B cell (primary cell): ENCODE measurements around the gene BTK. TPM values are rescaled to one million over a fixed set of nuclear protein-coding genes. Genes with fewer than 3 reads are reported as not detected.

Source experiments
- ATAC-seq: fragments of 200-7000 bp; cut with Tn5 transposase; one replicate; pipeline ENCODE4 v1.10.0; 2021; ENCODE audit warnings: low read depth, mild to moderate bottlenecking, moderate number of reproducible peaks, moderate library complexity
- CTCF ChIA-PET: fragments of 350-600 bp; sonication (Branson Sonifier 250); formaldehyde crosslinking; loops from one replicate; lab custom pipeline; 2021; ENCODE audit warnings: antibody characterized with exemption, inconsistent platforms; lab: Charles Lee
- POLR2A ChIA-PET: fragments of 350-600 bp; sonication (Branson Sonifier 250); formaldehyde crosslinking; loops from one replicate; lab custom pipeline; 2021; ENCODE audit warnings: antibody characterized with exemption; lab: Charles Lee
- DNase-seq: peaks from one replicate; pipeline ENCODE4 v3.0.0; 2013
- H2AFZ ChIP-seq: 2 replicates; pipeline ENCODE4 v1.6.1; 2012; ENCODE audit warnings: mild to moderate bottlenecking, low read depth, low read length; ENCODE audit not compliant: insufficient read depth, poor library complexity, severe bottlenecking
- H3K27ac ChIP-seq, 2 donors: 1 replicate in 1 of 2; 2 replicates in 1 of 2; pipeline ENCODE4 v1.5.1; 2012 to 2013; ENCODE audit warnings: low read length in 2 of 2, mild to moderate bottlenecking in 2 of 2, moderate library complexity in 1 of 2
- H3K27me3 ChIP-seq, 4 experiments: fragments of 200-600 bp in 1 of 4; sonication (generic) in 1 of 4; replicated peaks in 1 of 4; 1 replicate in 2 of 4; 2 replicates in 2 of 4; pipeline versions ENCODE4 v1.6.1 to v1.7.0; 2013 to 2016; ENCODE audit warnings: low read length in 3 of 4, mild to moderate bottlenecking in 2 of 4, mixed read lengths in 1 of 4, moderate library complexity in 1 of 4; ENCODE audit not compliant: insufficient read depth in 4 of 4, control insufficient read depth in 3 of 4; ENCODE audit errors: control extremely low read depth in 1 of 4
- H3K36me3 ChIP-seq, 2 experiments: replicated peaks in 1 of 2; 1 replicate in 1 of 2; 2 replicates in 1 of 2; pipeline versions ENCODE4 v1.6.1 to v1.7.1; 2013; ENCODE audit warnings: low read length in 1 of 2; ENCODE audit not compliant: insufficient read depth in 2 of 2, control insufficient read depth in 1 of 2; ENCODE audit errors: control extremely low read depth in 1 of 2, extremely low read depth in 1 of 2
- H3K4me1 ChIP-seq, 2 donors: fragments of 200-600 bp in 1 of 2; sonication (generic) in 1 of 2; 1 replicate in 1 of 2; 2 replicates in 1 of 2; pipeline versions ENCODE4 v1.5.1 to v1.6.1; 2013 to 2017; ENCODE audit warnings: low read length in 2 of 2; ENCODE audit not compliant: control insufficient read depth in 2 of 2, insufficient read depth in 2 of 2
- H3K4me2 ChIP-seq: replicated peaks from 2 replicates; pipeline ENCODE3; 2012; ENCODE audit warnings: mild to moderate bottlenecking, low read depth, low read length; ENCODE audit not compliant: poor library complexity, severe bottlenecking
- H3K4me3 ChIP-seq, 5 experiments: fragments of 200-600 bp in 1 of 5; sonication (generic) in 1 of 5; 1 replicate in 3 of 5; 2 replicates in 2 of 5; pipeline versions ENCODE4 v1.5.1 to v1.7.0; 2011 to 2016; ENCODE audit warnings: low read length in 4 of 5, mild to moderate bottlenecking in 4 of 5, low read depth in 2 of 5, control low read depth in 1 of 5, moderate library complexity in 1 of 5; ENCODE audit not compliant: insufficient read depth in 1 of 5; ENCODE audit errors: control extremely low read depth in 1 of 5, extremely low read depth in 1 of 5
- H3K79me2 ChIP-seq: fragments of 200-600 bp; sonication (generic); one replicate; pipeline ENCODE4 v1.6.0; 2016; ENCODE audit warnings: low read length; ENCODE audit not compliant: control insufficient read depth, insufficient read depth
- H3K9ac ChIP-seq: fragments of 200-600 bp; sonication (generic); 2 replicates; pipeline ENCODE4 v1.6.1; 2017; ENCODE audit warnings: mild to moderate bottlenecking, low read length, moderate library complexity
- H3K9me3 ChIP-seq, 3 donors: one replicate each; pipeline versions ENCODE4 v1.6.1 to v1.7.1; 2013; ENCODE audit warnings: low read length in 2 of 3; ENCODE audit not compliant: control insufficient read depth in 2 of 3, insufficient read depth in 1 of 3; ENCODE audit errors: control extremely low read depth in 1 of 3
- H4K20me1 ChIP-seq: 2 replicates; pipeline ENCODE4 v1.6.0; 2012; ENCODE audit warnings: mild to moderate bottlenecking, low read length; ENCODE audit not compliant: insufficient read depth, control insufficient read depth, poor library complexity, severe bottlenecking
- H3K27ac Mint-ChIP-seq: one replicate; pipeline ENCODE4 v1.8.0; 2021; ENCODE audit warnings: mixed read lengths
- H3K27me3 Mint-ChIP-seq: one replicate; pipeline ENCODE4 v1.8.0; 2021; ENCODE audit warnings: mixed read lengths
- H3K4me1 Mint-ChIP-seq: one replicate; pipeline ENCODE4 v1.8.0; 2021; ENCODE audit warnings: mixed read lengths
- H3K4me3 Mint-ChIP-seq: one replicate; pipeline ENCODE4 v1.8.0; 2021; ENCODE audit warnings: mixed read lengths
- H3K9me3 Mint-ChIP-seq: one replicate; pipeline ENCODE4 v1.8.0; 2022; ENCODE audit warnings: mixed read lengths; ENCODE audit not compliant: insufficient read depth
- EZH2 ChIP-seq: IDR thresholded peaks from 2 replicates; pipeline ENCODE4 v1.6.1; 2012; ENCODE audit warnings: borderline replicate concordance, low read depth, mild to moderate bottlenecking, moderate library complexity, low read length; ENCODE audit not compliant: insufficient read depth, poor library complexity, severe bottlenecking
- WGBS: methylation state at CpG from one replicate; pipeline ENCODE4 v1.1.5; 2013; ENCODE audit warnings: missing lambda C conversion rate; ENCODE audit not compliant: insufficient coverage; 5-methylcytosine and 5-hydroxymethylcytosine counted together
- intact Hi-C: fragments of 100-400 bp; cut with micrococcal nuclease; formaldehyde crosslinking; loops from one replicate; pipeline ENCODE4 v1.10.0; 2022
- polyA plus RNA-seq: library from polyadenylated mRNA; depleted of rRNA; stranded (reverse); fragments of >200 nt; gene quantifications from 2 replicates; pipeline ENCODE4 v1.2.3, GENCODE V29; 2012
- total RNA-seq, 2 donors: library from RNA; stranded (reverse); fragments of 120-200 nt in 1 of 2; gene quantifications; 1 replicate in 1 of 2; 2 replicates in 1 of 2; pipeline versions ENCODE4 v1.2.3 to v1.2.4, GENCODE V29; 2013 to 2022
- TF ChIP-seq, protein P1 (sequence below): fragments of 200-600 bp; IDR thresholded peaks from one replicate; pipeline ENCODE4 v1.8.0; 2022; ENCODE audit warnings: antibody characterized with exemption, mild to moderate bottlenecking

The BTK gene
- total and polyA plus RNA-seq, 2 donors (not counting 1 experiment from before 2014, with no cell fraction given) = 166 to 235 TPM

DNA sequence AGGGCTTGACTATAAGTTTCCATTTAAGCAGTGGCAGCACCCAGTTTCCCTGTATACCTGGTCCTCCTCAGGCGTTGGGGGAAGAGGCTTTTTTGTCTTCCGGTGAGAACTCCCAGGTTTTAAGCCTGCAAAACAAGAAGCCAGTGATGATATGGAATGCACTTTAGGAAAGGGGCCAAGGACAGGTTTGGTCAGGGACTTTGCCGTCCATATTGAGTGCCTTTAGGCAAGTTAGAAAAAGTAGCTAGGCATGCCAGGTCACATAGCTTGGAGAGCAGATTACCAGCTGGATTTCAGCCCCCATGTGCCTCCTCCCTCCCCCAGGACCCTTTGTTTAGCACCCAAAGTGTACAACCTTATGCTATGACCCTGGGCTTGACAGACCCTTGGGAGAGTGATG, 23.9 kb downstream of the BTK start:
- no peak overlapping the region for H2AFZ ChIP-seq
- Mint-ChIP-seq H3K27ac (no peak overlapping the region), H3K9me3 (no peaks in the 10 kb centered on the region), H3K27me3 (no peaks in the 10 kb centered on the region), H3K4me3 (no peak overlapping the region), H3K4me1 (peaks cover 22% of the 10 kb centered on the region)
- no peaks in the 10 kb centered on the region for H3K9me3 ChIP-seq
- H3K4me2 ChIP-seq = no peak overlapping the region
- no peaks in the 10 kb centered on the region for H3K27me3 ChIP-seq
- no peak overlapping the region for H3K4me3 ChIP-seq
- peaks cover 5 to 64% of the 10 kb centered on the region in 2 experiments for H3K36me3 ChIP-seq
- TF ChIP-seq, protein P1, sequence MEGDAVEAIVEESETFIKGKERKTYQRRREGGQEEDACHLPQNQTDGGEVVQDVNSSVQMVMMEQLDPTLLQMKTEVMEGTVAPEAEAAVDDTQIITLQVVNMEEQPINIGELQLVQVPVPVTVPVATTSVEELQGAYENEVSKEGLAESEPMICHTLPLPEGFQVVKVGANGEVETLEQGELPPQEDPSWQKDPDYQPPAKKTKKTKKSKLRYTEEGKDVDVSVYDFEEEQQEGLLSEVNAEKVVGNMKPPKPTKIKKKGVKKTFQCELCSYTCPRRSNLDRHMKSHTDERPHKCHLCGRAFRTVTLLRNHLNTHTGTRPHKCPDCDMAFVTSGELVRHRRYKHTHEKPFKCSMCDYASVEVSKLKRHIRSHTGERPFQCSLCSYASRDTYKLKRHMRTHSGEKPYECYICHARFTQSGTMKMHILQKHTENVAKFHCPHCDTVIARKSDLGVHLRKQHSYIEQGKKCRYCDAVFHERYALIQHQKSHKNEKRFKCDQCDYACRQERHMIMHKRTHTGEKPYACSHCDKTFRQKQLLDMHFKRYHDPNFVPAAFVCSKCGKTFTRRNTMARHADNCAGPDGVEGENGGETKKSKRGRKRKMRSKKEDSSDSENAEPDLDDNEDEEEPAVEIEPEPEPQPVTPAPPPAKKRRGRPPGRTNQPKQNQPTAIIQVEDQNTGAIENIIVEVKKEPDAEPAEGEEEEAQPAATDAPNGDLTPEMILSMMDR = no peak
- WGBS = no CpG with 5 or more reads among the region's 3 CpGs
- H3K79me2 ChIP-seq = peaks cover 48% of the 10 kb centered on the region
- POLR2A ChIA-PET = no interaction called here
- H3K4me1 ChIP-seq = peaks cover 12 to 20% of the 10 kb centered on the region in 2 donors
- CTCF ChIA-PET = no interaction called here
- intact Hi-C loops = no loop called here
- H3K27ac ChIP-seq = peak overlapping the region in 1 of 2 donors; percentile 40
- ATAC-seq (no peak), DNase-seq (no peak)
- H3K9ac ChIP-seq = no peak overlapping the region
- peaks cover 7% of the 10 kb centered on the region for H4K20me1 ChIP-seq

- 83% methylated on average over 2 of the region's 7 CpGs for WGBS
- Histone ChIP-seq H3K4me2 (no peak overlapping the region), H3K4me1 (peaks cover 12 to 20% of the 10 kb centered on the region in 2 donors), H3K36me3 (peaks cover 8 to 63% of the 10 kb centered on the region in 2 experiments), H3K4me3 (no peak overlapping the region), H2AFZ (no peak overlapping the region), H4K20me1 (peaks cover 7% of the 10 kb centered on the region), H3K27ac (no peak overlapping the region), H3K27me3 (no peaks in the 10 kb centered on the region), H3K9ac (no peak overlapping the region), H3K9me3 (no peaks in the 10 kb centered on the region), H3K79me2 (peaks cover 31% of the 10 kb centered on the region)
- ChIA-PET CTCF (no interaction called here), POLR2A (no interaction called here)
- ATAC-seq (no peak), DNase-seq (no peak)
- Mint-ChIP-seq H3K27ac (no peak overlapping the region), H3K4me3 (no peak overlapping the region), H3K4me1 (peaks cover 23% of the 10 kb centered on the region), H3K9me3 (no peaks in the 10 kb centered on the region), H3K27me3 (no peaks in the 10 kb centered on the region)
- TF ChIP-seq, protein P1 = no peak
- TF ChIP-seq EZH2 = no peak
- intact Hi-C loops = no loop called here
Observed at GRCh38 chrX:101360390-101360789, 25.6 kb downstream of the BTK start.
